ENCODE measurements around the gene CIPC. TPM values are rescaled to one million over a fixed set of nuclear protein-coding genes. Genes with fewer than 3 reads are reported as not detected.

Gene CIPC
- total RNA-seq, 1 experiment from 2014 or later = 13.6 TPM

GRCh38 chr14:77151918-77152588 is 54.0 kb downstream of the CIPC start:
- DNase-seq (ENCODE audit: low spot score) = peak; percentile 37

- no peak for DNase-seq (ENCODE audit: low spot score)
Observed at GRCh38 chr14:77153802-77154201, 55.7 kb downstream of the CIPC start.

- no peak for DNase-seq (ENCODE audit: low spot score)
Observed at GRCh38 chr14:77154421-77154820, 56.4 kb downstream of the CIPC start.

GRCh38 chr14:77155083-77155482 is 57.0 kb downstream of the CIPC start:
- DNase-seq (ENCODE audit: low spot score) = no peak

- DNase-seq (ENCODE audit: low spot score) = no peak
Observed at GRCh38 chr14:77157740-77158139, 59.7 kb downstream of the CIPC start.

GRCh38 chr14:77158175-77158881 is 60.3 kb downstream of the CIPC start:
- DNase-seq (ENCODE audit: low spot score) = peak; percentile 87

GRCh38 chr14:77158882-77159255 is 60.8 kb downstream of the CIPC start:
- no peak for DNase-seq (ENCODE audit: low spot score)

- no peak for DNase-seq (ENCODE audit: low spot score)
Observed at GRCh38 chr14:77161011-77161410, 63.0 kb downstream of the CIPC start.

Other genes starting within 250 kb of the CIPC start
- gene IRF2BPL, start 69.5 kb upstream of the CIPC start, total RNA-seq (2014; rRNA removed; shearing (Covaris generic)) = 8.7 and 17.5 TPM in 2 replicates
- gene ZDHHC22, start 43.5 kb downstream of the CIPC start, total RNA-seq (2014; rRNA removed; shearing (Covaris generic)) = not detected in 2 replicates
- 0.77 and 1.3 TPM in 2 replicates for gene TMEM63C, start 83.5 kb downstream of the CIPC start, total RNA-seq (2014; rRNA removed; shearing (Covaris generic))
- not detected in 2 replicates for gene NGB, start 172.9 kb downstream of the CIPC start, total RNA-seq (2014; rRNA removed; shearing (Covaris generic))
- gene POMT2, start 222.6 kb downstream of the CIPC start, total RNA-seq (2014; rRNA removed; shearing (Covaris generic)) = 8.6 and 13.7 TPM in 2 replicates
- 72.0 and 76.1 TPM in 2 replicates for gene GSTZ1, start 222.8 kb downstream of the CIPC start, total RNA-seq (2014; rRNA removed; shearing (Covaris generic))